Nephron progenitor cell (in vitro differentiated cells): ENCODE data around the gene ASGR2.

Experiments used
- DNase-seq: peaks from one replicate; pipeline ENCODE4 v3.0.0; 2021
- H3K27ac Mint-ChIP-seq: 2 replicates; pipeline ENCODE4 v1.8.0; 2021; ENCODE audit warnings: mild to moderate bottlenecking, moderate library complexity, mixed read lengths
- H3K27me3 Mint-ChIP-seq: 2 replicates; pipeline ENCODE4 v1.8.0; 2021; ENCODE audit warnings: mild to moderate bottlenecking, low read depth, mixed read lengths; ENCODE audit not compliant: poor library complexity
- H3K36me3 Mint-ChIP-seq: 2 replicates; pipeline ENCODE4 v1.8.0; 2021; ENCODE audit warnings: low read depth, mixed read lengths
- H3K4me1 Mint-ChIP-seq: 2 replicates; pipeline ENCODE4 v1.8.0; 2021; ENCODE audit warnings: mixed read lengths
- H3K4me3 Mint-ChIP-seq: 2 replicates; pipeline ENCODE4 v1.8.0; 2021; ENCODE audit warnings: mild to moderate bottlenecking, moderate library complexity, mixed read lengths
- H3K9me3 Mint-ChIP-seq: 2 replicates; pipeline ENCODE4 v1.8.0; 2021; ENCODE audit warnings: mild to moderate bottlenecking, moderate library complexity, mixed read lengths
- TF ChIP-seq, protein P1 (sequence below): fragments of 200-600 bp; sonication (generic); IDR thresholded peaks from 2 replicates; pipeline ENCODE4 v1.5.0; 2021; ENCODE audit warnings: antibody characterized with exemption

ASGR2 gene

GRCh38 chr17:7067198-7067597 lies 47.4 kb downstream of the ASGR2 start:
- no peak overlapping the region for H3K4me3 Mint-ChIP-seq
- peaks cover 16% of the 10 kb centered on the region for H3K4me1 Mint-ChIP-seq
- H3K27ac Mint-ChIP-seq, result no peak overlapping the region
- TF ChIP-seq, protein P1, sequence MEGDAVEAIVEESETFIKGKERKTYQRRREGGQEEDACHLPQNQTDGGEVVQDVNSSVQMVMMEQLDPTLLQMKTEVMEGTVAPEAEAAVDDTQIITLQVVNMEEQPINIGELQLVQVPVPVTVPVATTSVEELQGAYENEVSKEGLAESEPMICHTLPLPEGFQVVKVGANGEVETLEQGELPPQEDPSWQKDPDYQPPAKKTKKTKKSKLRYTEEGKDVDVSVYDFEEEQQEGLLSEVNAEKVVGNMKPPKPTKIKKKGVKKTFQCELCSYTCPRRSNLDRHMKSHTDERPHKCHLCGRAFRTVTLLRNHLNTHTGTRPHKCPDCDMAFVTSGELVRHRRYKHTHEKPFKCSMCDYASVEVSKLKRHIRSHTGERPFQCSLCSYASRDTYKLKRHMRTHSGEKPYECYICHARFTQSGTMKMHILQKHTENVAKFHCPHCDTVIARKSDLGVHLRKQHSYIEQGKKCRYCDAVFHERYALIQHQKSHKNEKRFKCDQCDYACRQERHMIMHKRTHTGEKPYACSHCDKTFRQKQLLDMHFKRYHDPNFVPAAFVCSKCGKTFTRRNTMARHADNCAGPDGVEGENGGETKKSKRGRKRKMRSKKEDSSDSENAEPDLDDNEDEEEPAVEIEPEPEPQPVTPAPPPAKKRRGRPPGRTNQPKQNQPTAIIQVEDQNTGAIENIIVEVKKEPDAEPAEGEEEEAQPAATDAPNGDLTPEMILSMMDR, result no peak
- no peak for DNase-seq
- peaks cover 7% of the 10 kb centered on the region for H3K36me3 Mint-ChIP-seq
- peaks cover 4% of the 10 kb centered on the region for H3K27me3 Mint-ChIP-seq
- H3K9me3 Mint-ChIP-seq, result peaks cover 28% of the 10 kb centered on the region

DNA sequence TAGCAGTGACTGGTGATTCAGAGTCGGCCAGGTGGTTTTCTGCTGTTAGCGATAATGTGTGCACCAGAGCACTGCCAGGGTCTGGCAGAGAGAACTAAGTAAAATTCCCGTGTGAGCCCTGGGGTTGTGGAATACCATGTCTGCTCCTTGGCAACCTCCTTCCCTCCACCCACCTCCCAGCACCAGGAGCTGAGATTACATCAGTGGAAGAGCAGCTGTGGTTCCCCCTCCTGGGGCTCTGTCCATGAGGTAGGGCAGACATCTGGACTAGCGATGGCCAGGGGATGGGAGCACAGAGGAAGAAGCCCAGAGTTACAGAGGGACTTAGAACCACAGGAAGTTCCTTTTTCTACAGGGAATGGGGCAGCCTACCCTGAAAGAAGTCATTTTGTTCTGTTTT lies 50.4 kb downstream of the ASGR2 start:
- peaks cover 16% of the 10 kb centered on the region for H3K4me1 Mint-ChIP-seq
- H3K27me3 Mint-ChIP-seq, result no peaks in the 10 kb centered on the region
- H3K4me3 Mint-ChIP-seq, result no peak overlapping the region
- peaks cover 27% of the 10 kb centered on the region for H3K9me3 Mint-ChIP-seq
- no peak overlapping the region for H3K27ac Mint-ChIP-seq
- DNase-seq, result no peak
- TF ChIP-seq, protein P1, result no peak
- H3K36me3 Mint-ChIP-seq, result peaks cover 7% of the 10 kb centered on the region

DNA sequence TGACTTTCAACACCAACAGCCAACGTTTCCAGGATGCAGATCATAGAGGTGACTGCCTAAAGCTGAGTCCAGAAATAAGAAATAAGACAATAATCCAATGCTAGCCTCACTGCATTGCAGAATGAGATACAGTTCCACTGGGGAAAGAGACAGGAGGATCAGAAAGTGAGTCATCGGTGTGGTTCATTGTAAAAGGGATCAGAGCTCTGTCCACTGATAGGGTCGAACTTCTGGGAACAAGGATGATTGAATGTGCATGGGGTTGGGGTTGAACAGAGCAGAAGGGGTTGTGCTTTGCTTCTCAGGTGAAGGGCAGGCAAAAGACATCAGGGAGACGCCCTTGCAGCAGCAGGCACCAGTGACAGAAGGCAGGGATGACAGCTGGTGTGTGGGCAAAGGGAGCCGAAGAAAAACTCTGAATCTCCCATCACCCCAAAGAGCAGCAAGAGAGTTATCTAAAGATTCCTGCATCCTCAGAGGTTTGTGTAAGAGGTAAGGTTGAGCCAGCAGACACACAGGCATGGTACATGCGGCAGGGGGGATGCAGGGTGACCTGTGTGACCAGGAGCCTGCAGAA lies 51.0 kb downstream of the ASGR2 start:
- TF ChIP-seq, protein P1, result no peak
- Mint-ChIP-seq H3K27me3 (no peaks in the 10 kb centered on the region), H3K4me3 (no peak overlapping the region), H3K27ac (peak overlapping the region; percentile 14), H3K36me3 (peaks cover 6% of the 10 kb centered on the region), H3K4me1 (peaks cover 16% of the 10 kb centered on the region), H3K9me3 (peaks cover 20% of the 10 kb centered on the region)
- no peak for DNase-seq

DNA sequence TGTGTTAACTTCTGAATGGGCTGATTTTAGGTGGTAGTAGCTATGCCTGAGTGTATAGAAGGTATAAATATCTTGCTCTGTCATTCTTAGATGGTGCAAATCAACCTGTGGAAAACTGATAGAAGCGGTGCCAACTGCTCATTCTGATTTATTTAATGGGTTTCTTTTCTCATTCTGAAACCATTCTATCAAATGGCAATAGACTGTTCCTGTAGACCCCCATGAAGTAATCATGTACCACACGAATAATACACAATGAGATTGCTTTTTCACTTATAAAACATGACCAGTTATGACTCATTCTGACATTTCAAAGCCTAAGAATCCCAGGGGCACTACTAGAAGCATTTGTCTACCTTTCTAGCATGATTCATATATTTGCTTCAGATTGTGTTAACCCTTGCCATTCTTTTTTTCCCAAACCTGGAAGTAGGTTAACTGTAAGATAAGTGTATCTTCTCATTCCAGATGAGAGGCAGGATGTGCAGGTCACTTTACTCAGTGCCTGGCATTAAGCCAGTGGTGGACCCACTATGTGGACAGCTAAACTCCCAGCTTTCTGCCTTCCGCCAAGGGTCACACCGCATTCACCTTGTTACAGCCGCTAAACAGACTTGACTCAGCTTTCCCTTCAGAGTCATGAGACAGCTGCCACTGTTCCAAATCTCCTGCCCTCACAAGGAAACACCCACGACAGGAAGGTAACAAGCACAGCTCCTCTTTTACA lies 54.3 kb downstream of the ASGR2 start:
- H3K4me3 Mint-ChIP-seq, result no peak overlapping the region

DNA sequence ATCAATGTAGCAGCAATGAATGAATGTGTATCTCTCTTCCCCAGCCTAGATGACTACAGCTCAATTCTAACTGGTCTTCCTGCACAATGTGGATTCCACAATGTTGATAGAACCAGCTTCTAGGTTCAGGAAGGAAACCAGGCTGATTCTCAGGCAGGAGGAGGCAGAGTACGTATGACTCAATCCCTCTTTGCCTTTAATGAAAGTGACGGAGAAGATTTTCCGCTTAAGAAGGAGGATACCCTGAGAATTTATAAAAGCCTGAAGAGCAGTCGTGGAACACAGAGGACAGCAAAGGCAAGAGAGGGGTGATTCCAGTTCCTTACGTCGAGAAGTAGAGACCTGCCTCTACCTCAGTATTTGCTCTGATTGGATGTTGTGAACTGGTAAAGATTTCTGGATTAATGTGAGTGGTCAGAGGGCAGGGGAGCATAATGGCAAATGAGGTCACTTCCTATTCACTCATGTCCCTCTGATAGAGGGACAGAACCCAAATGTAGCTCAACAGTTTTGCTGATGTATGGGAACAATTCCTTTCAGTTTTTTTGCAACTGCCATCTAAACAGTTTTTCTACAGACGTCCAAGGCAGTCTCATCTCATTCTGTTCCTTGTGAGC lies 55.7 kb downstream of the ASGR2 start:
- TF ChIP-seq, protein P1, result no peak
- Mint-ChIP-seq H3K27ac (peak overlapping the region; percentile 26), H3K36me3 (no peaks in the 10 kb centered on the region), H3K4me1 (peaks cover 24% of the 10 kb centered on the region), H3K27me3 (no peaks in the 10 kb centered on the region), H3K4me3 (no peak overlapping the region), H3K9me3 (no peaks in the 10 kb centered on the region)
- DNase-seq, result no peak

More for the DNA sequence above, 54.3 kb downstream of the ASGR2 start:
- Mint-ChIP-seq H3K4me1 (peaks cover 16% of the 10 kb centered on the region), H3K27me3 (no peaks in the 10 kb centered on the region), H3K36me3 (no peaks in the 10 kb centered on the region), H3K9me3 (no peaks in the 10 kb centered on the region), H3K27ac (no peak overlapping the region)
- TF ChIP-seq, protein P1, result no peak
- no peak for DNase-seq
